ENCODE results near the gene DECR2. TPM values are rescaled to one million over a fixed set of nuclear protein-coding genes. Genes with fewer than 3 reads are reported as not detected.

The DECR2 gene
- total and polyA plus RNA-seq, 2 of the 13 experiments (the other 11 are each of a cell fraction or from before 2014, with no cell fraction given): 36.3 to 44.6 TPM

- TF ChIP-seq ZNF530 (CRISPR knock-in tag; IDR thresholded peaks at IDR 0.05; ENCODE audit: low read depth) (no peak), ISL2 (CRISPR knock-in tag; IDR thresholded peaks at IDR 0.05) (no peak), ZNF570 (CRISPR knock-in tag; IDR thresholded peaks at IDR 0.05; ENCODE audit: borderline replicate concordance) (no peak), KLF13 (CRISPR knock-in tag; IDR thresholded peaks at IDR 0.05) (no peak), ELF1 (CRISPR knock-in tag; IDR thresholded peaks at IDR 0.05) (no peak), ZNF768 (CRISPR knock-in tag; IDR thresholded peaks at IDR 0.05) (no peak), ZFYVE20 (CRISPR knock-in tag; IDR thresholded peaks at IDR 0.05; ENCODE audit: borderline replicate concordance, low read depth) (no peak), MBD4 (IDR thresholded peaks at IDR 0.05; ENCODE audit: borderline replicate concordance, low read length) (no peak), ATF3 (CRISPR knock-in tag; IDR thresholded peaks at IDR 0.05) (0 out of 2 replicates have a peak, but pooled peaks have one; percentile 20), MLX (CRISPR knock-in tag; IDR thresholded peaks at IDR 0.05) (no peak), ZNF780A (CRISPR knock-in tag; IDR thresholded peaks at IDR 0.05) (no peak), ZNF660 (CRISPR knock-in tag; IDR thresholded peaks at IDR 0.05; ENCODE audit: borderline replicate concordance, low read depth) (no peak), ZNF704 (CRISPR knock-in tag; IDR thresholded peaks at IDR 0.05; ENCODE audit: borderline replicate concordance) (no peak), MAX (IDR thresholded peaks at IDR 0.05) (no peak), GFI1 (CRISPR knock-in tag; IDR thresholded peaks at IDR 0.05; ENCODE audit: borderline replicate concordance) (no peak), PRDM4 (CRISPR knock-in tag; IDR thresholded peaks at IDR 0.05; ENCODE audit: borderline replicate concordance) (no peak; the same call in 1 of the 2 replicates), ZNF567 (CRISPR knock-in tag; IDR thresholded peaks at IDR 0.05; ENCODE audit: borderline replicate concordance) (no peak), SKIL (CRISPR knock-in tag; IDR thresholded peaks at IDR 0.05; ENCODE audit: borderline replicate concordance) (no peak), PHF20 (CRISPR knock-in tag; IDR thresholded peaks at IDR 0.05) (no peak), ZNF143 (CRISPR knock-in tag; IDR thresholded peaks at IDR 0.05) (no peak), BCL6 (CRISPR knock-in tag; IDR thresholded peaks at IDR 0.05) (no peak; the same call in 1 of the 2 replicates)
Measured at GRCh38 chr16:424033-424622, 22.4 kb downstream of the DECR2 start (continued).

Data from HepG2 (cell line).